ENCODE data around the gene HOXD11. TPM values are rescaled to one million over a fixed set of nuclear protein-coding genes. Genes with fewer than 3 reads are reported as not detected.

The HOXD11 gene
- total and polyA plus RNA-seq, 11 donors: not detected

GRCh38 chr2:176118601-176119339, 11.7 kb downstream of the HOXD11 start:
- TF ChIP-seq POLR2A (IDR thresholded peaks at IDR 0.05): no peak
- TF ChIP-seq, protein P1, sequence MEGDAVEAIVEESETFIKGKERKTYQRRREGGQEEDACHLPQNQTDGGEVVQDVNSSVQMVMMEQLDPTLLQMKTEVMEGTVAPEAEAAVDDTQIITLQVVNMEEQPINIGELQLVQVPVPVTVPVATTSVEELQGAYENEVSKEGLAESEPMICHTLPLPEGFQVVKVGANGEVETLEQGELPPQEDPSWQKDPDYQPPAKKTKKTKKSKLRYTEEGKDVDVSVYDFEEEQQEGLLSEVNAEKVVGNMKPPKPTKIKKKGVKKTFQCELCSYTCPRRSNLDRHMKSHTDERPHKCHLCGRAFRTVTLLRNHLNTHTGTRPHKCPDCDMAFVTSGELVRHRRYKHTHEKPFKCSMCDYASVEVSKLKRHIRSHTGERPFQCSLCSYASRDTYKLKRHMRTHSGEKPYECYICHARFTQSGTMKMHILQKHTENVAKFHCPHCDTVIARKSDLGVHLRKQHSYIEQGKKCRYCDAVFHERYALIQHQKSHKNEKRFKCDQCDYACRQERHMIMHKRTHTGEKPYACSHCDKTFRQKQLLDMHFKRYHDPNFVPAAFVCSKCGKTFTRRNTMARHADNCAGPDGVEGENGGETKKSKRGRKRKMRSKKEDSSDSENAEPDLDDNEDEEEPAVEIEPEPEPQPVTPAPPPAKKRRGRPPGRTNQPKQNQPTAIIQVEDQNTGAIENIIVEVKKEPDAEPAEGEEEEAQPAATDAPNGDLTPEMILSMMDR (IDR thresholded peaks at IDR 0.05): peak in 8 of 12 donors; percentile 6 to 27 (median 20)
- DNase-seq (no peak), ATAC-seq (no peak)
- Histone ChIP-seq H3K27ac (no peak overlapping the region), H3K4me1 (peaks cover 0 to 34% (median 13%) of the 10 kb centered on the region in 12 donors), H3K36me3 (no peaks in the 10 kb centered on the region), H3K4me3 (no peak overlapping the region), H3K9me3 (no peaks in the 10 kb centered on the region), H3K27me3 (peaks cover 94 to 100% (median 99%) of the 10 kb centered on the region in 9 donors)
- WGBS, 4 donors: 9 to 14% (median 12%) methylated on average over 24 of the region's 24 CpGs
- intact Hi-C loops (cut with DNase I): no loop called here

DNA sequence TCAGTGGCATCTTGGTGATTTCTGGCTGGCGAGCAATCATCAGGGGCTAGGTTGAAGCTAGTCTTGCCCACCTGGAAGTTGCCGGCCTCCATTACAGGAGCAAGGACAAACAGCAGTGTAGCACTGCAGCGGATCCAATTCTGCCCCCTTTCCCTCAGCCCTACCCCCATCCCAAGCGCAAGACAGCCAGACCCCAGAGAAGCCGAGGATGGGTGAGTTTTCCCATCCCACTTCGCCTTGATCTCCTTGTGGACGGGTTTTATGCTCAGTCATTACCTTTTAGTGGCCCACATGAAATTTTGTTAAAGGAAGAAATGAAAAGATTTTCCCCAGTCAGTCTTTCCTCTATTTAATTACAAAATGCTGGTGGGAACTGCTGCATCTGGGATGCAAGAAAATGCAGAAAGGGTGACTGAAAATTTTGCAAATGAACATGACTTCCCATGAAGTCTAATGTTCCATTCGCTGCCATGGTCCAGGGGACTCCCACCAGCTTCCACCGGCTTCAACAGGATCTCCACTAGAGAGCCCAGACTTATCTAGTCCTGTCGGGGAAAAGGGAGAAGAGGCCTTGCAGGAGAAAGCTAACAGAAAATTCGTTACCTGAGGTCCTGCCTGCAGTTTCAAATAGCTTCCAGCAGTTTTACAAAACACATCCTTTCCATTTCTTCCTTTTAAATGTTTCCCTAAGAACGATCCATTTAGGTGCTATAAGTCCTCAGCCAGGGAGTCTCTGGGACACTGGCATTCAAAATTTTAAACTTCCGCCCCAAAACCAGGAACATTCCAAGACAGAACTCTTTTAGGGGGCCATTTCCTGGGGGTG, 13.5 kb downstream of the HOXD11 start:
- peaks cover 0 to 36% (median 14%) of the 10 kb centered on the region in 12 donors for H3K4me1 ChIP-seq
- ATAC-seq (no peak), DNase-seq (peak in 1 of 5 donors; percentile 3)
- no peaks in the 10 kb centered on the region for H3K9me3 ChIP-seq
- intact Hi-C loops (cut with DNase I): loop anchor here in 3 of 10 donors (10.0 kb wide), 1 partner anchor 694 kb away; no protein-coding TSS in a partner anchor
- no peak for TF ChIP-seq POLR2A (IDR thresholded peaks at IDR 0.05)
- TF ChIP-seq, protein P1 (IDR thresholded peaks at IDR 0.05): no peak
- no peaks in the 10 kb centered on the region for H3K36me3 ChIP-seq
- peaks cover 95 to 100% (median 99%) of the 10 kb centered on the region in 9 donors for H3K27me3 ChIP-seq
- H3K27ac ChIP-seq: no peak overlapping the region
- peak overlapping the region in 1 of 12 donors; percentile 14 for H3K4me3 ChIP-seq
- 11 to 18% (median 15%) methylated on average over 13 of the region's 13 CpGs for WGBS, 4 donors

GRCh38 chr2:176121190-176122051, 14.3 kb downstream of the HOXD11 start:
- Histone ChIP-seq H3K27me3 (peaks cover 87 to 100% (median 99%) of the 10 kb centered on the region in 9 donors), H3K27ac (no peak overlapping the region), H3K36me3 (no peaks in the 10 kb centered on the region), H3K4me3 (peak overlapping the region in 1 of 12 donors; percentile 39), H3K4me1 (peaks cover 0 to 31% (median 14%) of the 10 kb centered on the region in 12 donors), H3K9me3 (no peaks in the 10 kb centered on the region)
- ATAC-seq: no peak
- peak in 1 of 5 donors; percentile 0 for DNase-seq
- TF ChIP-seq, protein P1 (IDR thresholded peaks at IDR 0.05): no peak
- no peak for TF ChIP-seq POLR2A (IDR thresholded peaks at IDR 0.05)
- WGBS, 4 donors: 4 to 9% (median 7%) methylated on average over 43 to 53 of the region's 53 CpGs
- intact Hi-C loops (cut with DNase I): loop anchor here in 3 of 10 donors (10.0 kb wide), 1 partner anchor 693 kb away; no protein-coding TSS in a partner anchor

Data from heart left ventricle (tissue), 16 donors.